GM19455 (cell line): Measurements from ENCODE around the gene MACROD2.

Experiments
- ATAC-seq: cut with Tn5 transposase; IDR thresholded peaks from one replicate; pipeline ENCODE4 v1.9.1; 2021; ENCODE audit not compliant: unreplicated experiment

Gene MACROD2

GRCh38 chr20:15673206-15673605, 1677.9 kb downstream of the MACROD2 start:
- no peak for ATAC-seq

GRCh38 chr20:15674253-15675060, 1679.1 kb downstream of the MACROD2 start:
- no peak for ATAC-seq

- no peak for ATAC-seq
Measured at GRCh38 chr20:15675061-15675514, 1679.8 kb downstream of the MACROD2 start.

- no peak for ATAC-seq
Measured at GRCh38 chr20:15675813-15676484, 1680.6 kb downstream of the MACROD2 start.

GRCh38 chr20:15676815-15677214, 1681.5 kb downstream of the MACROD2 start:
- no peak for ATAC-seq

GRCh38 chr20:15682690-15683089, 1687.4 kb downstream of the MACROD2 start:
- no peak for ATAC-seq

- ATAC-seq, result no peak
Measured at GRCh38 chr20:15692570-15692969, 1697.3 kb downstream of the MACROD2 start.

- ATAC-seq, result no peak
Measured at GRCh38 chr20:15699431-15700146, 1704.3 kb downstream of the MACROD2 start.

GRCh38 chr20:15700147-15700765, 1704.9 kb downstream of the MACROD2 start:
- no peak for ATAC-seq

- no peak for ATAC-seq
Measured at GRCh38 chr20:15702161-15702560, 1706.8 kb downstream of the MACROD2 start.

- ATAC-seq, result no peak
Measured at GRCh38 chr20:15703171-15703911, 1708.0 kb downstream of the MACROD2 start.

- no peak for ATAC-seq
Measured at GRCh38 chr20:15705975-15706374, 1710.7 kb downstream of the MACROD2 start.

GRCh38 chr20:15706719-15707118, 1711.4 kb downstream of the MACROD2 start:
- no peak for ATAC-seq

GRCh38 chr20:15708984-15709598, 1713.8 kb downstream of the MACROD2 start:
- peak; percentile 85 for ATAC-seq

GRCh38 chr20:15710636-15711035, 1715.3 kb downstream of the MACROD2 start:
- ATAC-seq, result no peak

GRCh38 chr20:15711177-15711576, 1715.9 kb downstream of the MACROD2 start:
- no peak for ATAC-seq

GRCh38 chr20:15716256-15716655, 1720.9 kb downstream of the MACROD2 start:
- no peak for ATAC-seq

GRCh38 chr20:15726416-15726815, 1731.1 kb downstream of the MACROD2 start:
- no peak for ATAC-seq

- no peak for ATAC-seq
Measured at GRCh38 chr20:15734052-15734451, 1738.7 kb downstream of the MACROD2 start.

- ATAC-seq, result no peak
Measured at GRCh38 chr20:15739035-15739434, 1743.7 kb downstream of the MACROD2 start.
